Right lobe of liver (tissue), 6 donors: ENCODE measurements around the gene RC3H1. TPM values are rescaled to one million over a fixed set of nuclear protein-coding genes. Genes with fewer than 3 reads are reported as not detected.
"Not testable (repeated sequence)": the region's sequence is repeated elsewhere in the genome, so short reads cannot be mapped to it uniquely, and the experiment has no call there.

ENCODE experiments used
- ATAC-seq, 4 donors: fragments of 200-7000 bp; cut with Tn5 transposase; one replicate each; pipeline ENCODE4 v1.9.1; 2020; ENCODE audit warnings: mild to moderate bottlenecking in 4 of 4, moderate library complexity in 4 of 4
- DNase-seq, 3 donors: peaks; one replicate each; pipeline ENCODE4 v3.0.0-alpha.2; 2020
- H3K27ac ChIP-seq, 3 donors: fragments of 200-600 bp; one replicate each; pipeline ENCODE4 v1.8.0; 2022
- H3K27me3 ChIP-seq, 2 donors: fragments of 200-600 bp; one replicate each; pipeline ENCODE4 v1.8.0; 2022
- H3K36me3 ChIP-seq, 4 donors: fragments of 200-600 bp; sonication (generic) in 1 of 4; one replicate each; pipeline versions ENCODE4 v1.5.1 to v1.8.0; 2017 to 2022; ENCODE audit warnings: control low read depth in 1 of 4
- H3K4me1 ChIP-seq, 4 donors: fragments of 200-600 bp; sonication (generic) in 1 of 4; one replicate each; pipeline versions ENCODE4 v1.5.1 to v1.8.0; 2017 to 2022; ENCODE audit warnings: control low read depth in 1 of 4
- H3K4me3 ChIP-seq, 3 donors: fragments of 200-600 bp; one replicate each; pipeline ENCODE4 v1.8.0; 2022
- H3K9me3 ChIP-seq, 4 donors: fragments of 200-600 bp; sonication (generic) in 1 of 4; one replicate each; pipeline versions ENCODE4 v1.5.1 to v1.8.0; 2017 to 2022; ENCODE audit warnings: control low read depth in 1 of 4
- POLR2A ChIP-seq: fragments of 450-650 bp; IDR thresholded peaks from one replicate; pipeline ENCODE4 v1.6.1; 2017; ENCODE audit warnings: antibody characterized with exemption, mild to moderate bottlenecking
- WGBS: methylation state at CpG from one replicate; pipeline ENCODE4 v1.1.6; 2018; ENCODE audit warnings: low coverage, low lambda C conversion rate; ENCODE audit not compliant: insufficient coverage; ENCODE audit errors: missing lambda C conversion rate; 5-methylcytosine and 5-hydroxymethylcytosine counted together
- intact Hi-C, 2 donors: fragments of 100-400 bp; cut with DNase I; formaldehyde crosslinking; loops; one replicate each; pipeline versions ENCODE4 v1.11.2 to v1.14.1; 2022
- total RNA-seq, 6 experiments: library from RNA; depleted of rRNA in 2 of 6; stranded (reverse); fragments of >200 nt in 2 of 6; fragmentation: NEBNext Ultra II Directional in 3 of 6; extraction: Animal tissue kit (Norgen Biotek cat#: 25700) in 3 of 6; gene quantifications; one replicate each; pipeline versions ENCODE4 v1.1.0 to v1.2.4, GENCODE V29; 2016 to 2023
- TF ChIP-seq, protein P1 (sequence below), 4 donors: fragments of 200-600 bp in 3 of 4; fragments of 450-650 bp in 1 of 4; IDR thresholded peaks; one replicate each; pipeline versions ENCODE4 v1.5.1 to v1.8.0; 2016 to 2022; ENCODE audit warnings: antibody characterized with exemption in 4 of 4, mild to moderate bottlenecking in 2 of 4
- donor health status: DM: no; HTN: yes; CAD: no.
- donor health status: DM: no; HTN: no; CAD: no.
- donor health status: DM: no; HTN: no; CAD: no.
- donor health status: DM: no; HTN: yes; CAD: no.
- donor health status: DM: no; HTN: yes; CAD: no.

Gene RC3H1
- total RNA-seq, 6 experiments from 2014 or later, result 15.7 to 22.2 (median 17.7) TPM

DNA sequence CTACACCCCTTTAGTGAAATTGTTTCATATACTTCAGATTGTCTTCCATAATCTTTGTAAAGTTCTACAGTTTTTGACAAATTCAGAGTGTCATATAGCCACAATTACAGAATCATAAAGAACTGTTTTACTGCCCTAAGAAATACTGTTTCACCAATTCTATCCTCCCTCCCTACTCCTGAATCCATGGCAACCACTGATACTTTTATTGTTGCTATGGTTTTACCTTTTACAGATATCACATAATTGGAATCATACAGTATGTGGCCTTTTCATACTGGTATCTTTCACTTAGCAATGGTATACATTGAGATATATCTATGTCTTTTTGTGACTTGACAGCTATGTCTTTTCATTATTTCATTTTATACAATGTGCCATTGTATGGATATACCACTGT, 34.1 kb downstream of the RC3H1 start:
- TF ChIP-seq, protein P1, sequence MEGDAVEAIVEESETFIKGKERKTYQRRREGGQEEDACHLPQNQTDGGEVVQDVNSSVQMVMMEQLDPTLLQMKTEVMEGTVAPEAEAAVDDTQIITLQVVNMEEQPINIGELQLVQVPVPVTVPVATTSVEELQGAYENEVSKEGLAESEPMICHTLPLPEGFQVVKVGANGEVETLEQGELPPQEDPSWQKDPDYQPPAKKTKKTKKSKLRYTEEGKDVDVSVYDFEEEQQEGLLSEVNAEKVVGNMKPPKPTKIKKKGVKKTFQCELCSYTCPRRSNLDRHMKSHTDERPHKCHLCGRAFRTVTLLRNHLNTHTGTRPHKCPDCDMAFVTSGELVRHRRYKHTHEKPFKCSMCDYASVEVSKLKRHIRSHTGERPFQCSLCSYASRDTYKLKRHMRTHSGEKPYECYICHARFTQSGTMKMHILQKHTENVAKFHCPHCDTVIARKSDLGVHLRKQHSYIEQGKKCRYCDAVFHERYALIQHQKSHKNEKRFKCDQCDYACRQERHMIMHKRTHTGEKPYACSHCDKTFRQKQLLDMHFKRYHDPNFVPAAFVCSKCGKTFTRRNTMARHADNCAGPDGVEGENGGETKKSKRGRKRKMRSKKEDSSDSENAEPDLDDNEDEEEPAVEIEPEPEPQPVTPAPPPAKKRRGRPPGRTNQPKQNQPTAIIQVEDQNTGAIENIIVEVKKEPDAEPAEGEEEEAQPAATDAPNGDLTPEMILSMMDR (IDR thresholded peaks at IDR 0.05), result no peak
- TF ChIP-seq POLR2A, result no peak
- no peaks in the 10 kb centered on the region for H3K9me3 ChIP-seq
- H3K36me3 ChIP-seq, result peaks cover 0 to 50% (median 9%) of the 10 kb centered on the region in 4 donors
- intact Hi-C loops, result no loop called here
- H3K4me1 ChIP-seq, result no peaks in the 10 kb centered on the region
- H3K27me3 ChIP-seq, result no peaks in the 10 kb centered on the region
- ATAC-seq (no peak), DNase-seq (no peak)
- no peak overlapping the region for H3K27ac ChIP-seq
- H3K4me3 ChIP-seq, result no peak overlapping the region

DNA sequence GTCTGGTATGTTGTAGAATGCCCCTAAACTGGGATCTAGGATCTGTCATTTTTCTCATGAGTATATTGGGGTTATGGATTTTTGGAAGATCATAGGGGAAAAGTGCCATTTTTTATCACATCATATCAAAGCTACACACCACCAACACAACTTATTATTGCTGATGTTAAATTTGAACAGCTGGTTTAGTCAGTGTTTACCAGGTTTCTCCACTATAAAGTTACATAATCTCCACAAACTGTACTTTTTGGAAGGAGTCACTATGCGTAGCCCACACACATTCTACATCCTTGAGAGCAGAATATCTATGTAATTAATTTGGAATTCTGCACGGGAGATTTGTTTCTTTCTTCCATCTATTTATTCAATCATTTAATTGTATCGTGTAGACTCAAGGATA, 35.2 kb downstream of the RC3H1 start:
- intact Hi-C loops, result no loop called here
- Histone ChIP-seq H3K4me1 (no peaks in the 10 kb centered on the region), H3K4me3 (no peak overlapping the region), H3K27me3 (no peaks in the 10 kb centered on the region), H3K27ac (no peak overlapping the region), H3K9me3 (no peaks in the 10 kb centered on the region), H3K36me3 (peaks cover 0 to 51% (median 11%) of the 10 kb centered on the region in 4 donors)
- no peak for ATAC-seq
- no peak for DNase-seq
- WGBS, result 94% methylated on average over 3 of the region's 3 CpGs
- no peak for TF ChIP-seq POLR2A
- TF ChIP-seq, protein P1 (IDR thresholded peaks at IDR 0.05), result no peak

DNA sequence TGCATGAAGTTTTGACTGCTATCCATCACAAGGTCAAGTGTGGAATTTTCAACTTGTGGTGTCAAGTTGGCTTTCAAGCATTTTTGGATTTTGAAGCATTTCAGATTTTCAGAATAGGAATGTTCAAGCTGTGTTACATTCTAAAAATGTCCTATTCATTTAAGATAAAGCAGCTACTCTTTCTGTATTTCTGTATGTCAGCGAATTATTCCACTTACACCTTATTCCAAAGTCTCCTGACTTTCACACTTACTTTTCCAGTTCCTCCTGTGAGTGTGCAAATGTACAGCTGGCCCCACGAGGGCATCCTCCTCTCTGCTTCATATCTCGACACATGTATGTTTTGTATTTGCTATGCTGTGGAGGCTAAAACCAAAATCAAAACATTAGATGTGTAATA, 51.9 kb downstream of the RC3H1 start:
- DNase-seq (no peak), ATAC-seq (no peak)
- intact Hi-C loops, result no loop called here
- Histone ChIP-seq H3K4me3 (no peak overlapping the region), H3K27ac (no peak overlapping the region), H3K36me3 (peaks cover 0 to 86% (median 29%) of the 10 kb centered on the region in 4 donors), H3K27me3 (no peaks in the 10 kb centered on the region), H3K4me1 (no peaks in the 10 kb centered on the region), H3K9me3 (no peaks in the 10 kb centered on the region)
- TF ChIP-seq, protein P1 (IDR thresholded peaks at IDR 0.05), result no peak
- TF ChIP-seq POLR2A, result no peak
- WGBS, result 85% methylated on average over 3 of the region's 3 CpGs

DNA sequence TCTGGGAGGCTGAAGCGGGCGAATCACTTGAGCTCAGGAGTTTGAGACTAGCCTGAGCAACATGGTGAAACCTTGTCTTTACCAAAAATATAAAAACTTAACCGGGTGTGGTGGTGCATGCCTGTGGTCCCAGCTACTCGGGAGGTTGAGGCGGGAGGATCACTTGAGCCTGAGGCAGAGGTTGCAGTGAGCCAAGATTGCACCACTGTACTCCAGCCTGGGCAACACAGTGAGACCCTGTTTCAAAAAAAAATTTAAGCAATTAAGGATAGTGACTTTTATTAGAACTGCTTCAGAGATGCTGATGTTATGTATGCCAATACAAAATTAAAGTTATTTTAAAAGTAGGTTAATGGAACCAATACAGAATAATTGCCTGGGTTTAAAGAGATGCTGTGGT, 56.3 kb downstream of the RC3H1 start:
- 89% methylated on average over 3 of the region's 5 CpGs for WGBS
- H3K27ac ChIP-seq, H3K27me3 ChIP-seq, H3K9me3 ChIP-seq, ATAC-seq, H3K4me1 ChIP-seq, H3K4me3 ChIP-seq, intact Hi-C loops, DNase-seq: not testable (repeated sequence)
- peaks cover 8 to 86% (median 34%) of the 10 kb centered on the region in 4 donors for H3K36me3 ChIP-seq

DNA sequence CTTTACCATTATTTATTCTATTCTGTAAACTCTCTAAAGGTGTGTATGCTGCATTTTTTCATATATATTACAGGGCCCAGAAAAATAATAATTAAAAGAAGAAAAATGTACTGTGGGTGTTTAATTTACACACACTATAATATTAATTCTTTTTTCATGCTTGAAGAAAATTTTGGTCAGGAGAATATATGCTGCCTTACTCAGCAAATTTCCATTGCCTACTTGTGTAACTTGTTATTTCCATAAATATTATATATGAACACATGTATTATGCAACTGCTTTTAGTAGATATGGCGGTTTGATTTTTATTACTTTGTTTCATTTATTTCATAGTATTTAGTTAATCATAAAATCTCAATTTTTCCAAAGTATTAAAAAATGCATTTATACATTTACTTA, 58.7 kb downstream of the RC3H1 start:
- no peak for DNase-seq
- intact Hi-C loops, result no loop called here
- H3K27me3 ChIP-seq, result no peaks in the 10 kb centered on the region
- H3K4me3 ChIP-seq, result no peak overlapping the region
- H3K4me1 ChIP-seq, result no peaks in the 10 kb centered on the region
- no peak overlapping the region for H3K27ac ChIP-seq
- no peaks in the 10 kb centered on the region for H3K9me3 ChIP-seq
- TF ChIP-seq, protein P1 (IDR thresholded peaks at IDR 0.05), result no peak
- no peak for TF ChIP-seq POLR2A
- H3K36me3 ChIP-seq, result peaks cover 8 to 87% (median 36%) of the 10 kb centered on the region in 4 donors
- no peak for ATAC-seq
- 100% methylated on average over 1 of the region's 1 CpG for WGBS
